HuH-7 (cell line): ENCODE results near the gene NOC4L.
A peak's percentile ranks its signal among the peaks of the same experiment; 100 is the strongest.
"Not testable (repeated sequence)": the region's sequence is repeated elsewhere in the genome, so short reads cannot be mapped to it uniquely, and the experiment has no call there.

Source experiments
- DNase-seq: peaks from one replicate; pipeline ENCODE4 v3.0.0; 2011; ENCODE audit warnings: low spot score

The NOC4L gene

DNA sequence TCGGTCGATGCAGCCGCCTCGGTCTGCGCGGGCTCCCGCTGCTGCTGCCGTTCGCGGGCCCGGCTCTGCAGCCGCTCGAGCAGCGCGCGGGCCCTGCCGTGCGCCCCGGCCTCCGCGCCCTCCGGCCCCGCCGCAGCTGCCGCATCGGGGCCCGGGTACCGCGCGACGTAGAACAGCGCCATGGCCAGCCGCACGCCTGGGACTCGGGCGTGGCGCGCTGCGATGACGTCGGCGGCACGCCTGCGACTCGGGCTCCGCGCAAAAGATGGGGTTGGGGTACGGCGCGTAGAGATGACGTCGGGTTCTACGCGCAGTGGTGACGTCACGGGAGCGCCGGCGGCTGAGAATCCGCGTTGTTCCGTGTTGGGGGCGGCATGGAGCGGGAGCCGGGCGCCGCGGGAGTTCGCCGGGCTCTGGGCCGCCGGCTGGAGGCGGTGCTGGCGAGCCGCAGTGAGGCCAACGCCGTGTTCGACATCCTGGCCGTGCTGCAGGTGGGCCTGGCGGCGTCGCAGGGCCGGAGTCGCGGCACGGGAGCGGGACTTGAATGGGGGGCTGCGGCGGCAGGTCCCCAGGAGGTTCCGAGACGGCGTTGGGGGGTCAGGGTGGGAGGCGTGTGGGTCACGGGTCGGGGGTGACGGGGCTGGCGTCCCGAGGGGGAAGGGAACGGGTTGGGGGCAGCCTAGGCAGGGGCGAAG lies at the start of gene NOC4L, which contains the start of gene DDX51:
TSS of gene NOC4L (plus strand) at position 343 of the 695 bp plus-strand sequence. CDS start at position 375, 32 bp downstream.
TSS of gene DDX51 (minus strand) at position 205 of the 695 bp plus-strand sequence. CDS start at position 182, 23 bp downstream.
- peak; percentile 97 for DNase-seq

- DNase-seq, result no peak
Observed at GRCh38 chr12:132095520-132096409, 48.5 kb upstream of the NOC4L start.

GRCh38 chr12:132099739-132100138 lies 44.5 kb upstream of the NOC4L start:
- no peak for DNase-seq

DNA sequence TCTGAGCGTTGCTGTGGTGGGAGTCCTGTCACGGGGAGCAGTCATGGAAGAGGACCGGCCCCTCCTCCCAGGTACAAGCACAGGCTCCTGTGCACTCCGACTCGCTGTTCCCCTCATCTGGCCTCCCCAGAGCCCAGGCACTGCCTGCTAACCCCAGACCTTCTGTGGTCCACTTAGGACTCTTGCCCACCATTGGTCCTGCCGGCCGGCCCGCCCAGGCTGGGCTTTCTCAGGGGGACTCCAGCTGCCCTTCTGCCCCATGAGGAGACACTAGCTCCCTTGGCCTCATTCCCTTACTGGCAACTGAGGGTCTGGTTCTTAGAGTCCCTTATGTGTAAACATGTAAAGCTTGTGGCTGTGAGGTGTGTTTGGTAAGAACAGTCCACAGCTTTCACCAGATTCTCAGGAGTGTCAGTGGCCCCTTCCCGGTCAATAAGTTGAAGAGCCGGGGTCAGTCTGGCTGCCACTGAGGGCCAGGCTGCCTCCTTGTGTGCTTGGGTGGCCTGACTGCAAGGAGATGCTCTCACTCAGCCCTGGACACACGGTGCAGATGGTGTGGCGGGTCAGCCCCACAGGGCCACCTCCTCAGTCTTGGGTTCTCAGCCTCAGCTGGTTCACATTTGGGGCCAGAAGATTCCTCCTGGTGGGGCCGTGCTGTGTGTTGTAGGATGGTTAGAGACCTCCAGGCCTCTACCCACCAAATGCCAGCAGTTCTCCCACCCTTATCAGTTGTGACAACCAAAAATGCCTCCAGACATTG lies 43.8 kb upstream of the NOC4L start:
- DNase-seq, result no peak

- DNase-seq, result no peak
Observed at GRCh38 chr12:132102297-132102696, 42.0 kb upstream of the NOC4L start.

- DNase-seq, result not testable (repeated sequence)
Observed at GRCh38 chr12:132103072-132103471, 41.2 kb upstream of the NOC4L start.

- no peak for DNase-seq
Observed at GRCh38 chr12:132103542-132104308, 40.5 kb upstream of the NOC4L start.

GRCh38 chr12:132105467-132105866 lies 38.8 kb upstream of the NOC4L start:
- DNase-seq, result no peak

DNA sequence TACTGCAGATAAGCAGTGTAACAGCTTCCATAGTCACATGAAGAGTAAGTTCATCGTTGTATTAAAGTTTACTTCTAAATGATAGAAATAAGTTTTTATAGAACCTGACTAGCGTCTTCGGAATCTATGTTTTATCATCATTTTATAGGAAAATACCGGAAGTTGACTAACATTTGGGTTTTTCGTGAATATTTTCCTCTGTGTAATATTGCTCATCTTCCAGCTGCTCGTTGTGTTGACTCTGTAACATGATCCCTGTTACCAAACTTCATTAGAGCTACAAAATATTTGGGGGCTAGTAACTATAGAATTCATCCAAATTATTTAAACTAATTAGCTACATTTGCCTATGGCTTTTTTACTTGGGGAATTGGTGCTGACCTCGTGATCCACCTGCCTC lies 37.3 kb upstream of the NOC4L start:
- DNase-seq, result no peak

DNA sequence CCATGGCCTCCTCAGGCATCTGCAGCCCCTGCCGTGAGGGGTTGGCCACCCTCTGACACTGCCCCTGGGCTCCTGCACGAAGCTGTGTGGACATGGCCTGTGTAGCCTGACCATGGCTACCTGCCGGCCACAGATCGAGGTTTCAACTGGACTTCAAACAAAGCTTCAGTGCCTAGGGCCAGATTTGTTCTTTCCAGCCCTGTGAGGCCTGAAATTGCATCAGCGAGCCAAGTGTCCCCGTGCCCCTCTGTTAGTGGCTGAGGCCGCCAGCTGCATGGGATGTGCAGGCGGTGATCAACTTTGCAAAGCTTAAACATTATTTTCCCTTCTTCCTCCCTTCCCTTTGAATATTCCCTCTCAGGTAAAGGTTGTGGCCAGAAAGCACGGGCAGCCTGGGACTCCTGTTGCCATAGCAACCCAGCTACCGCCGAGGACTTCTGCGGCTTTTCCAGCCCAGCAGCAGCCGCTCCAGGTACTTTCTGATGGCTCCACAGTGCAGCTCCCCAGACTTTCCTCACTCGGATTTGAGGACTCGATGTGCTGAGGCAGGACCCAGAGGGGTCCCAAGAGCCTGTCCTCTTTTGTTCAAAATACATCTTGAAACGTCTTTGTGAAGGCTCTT lies 35.9 kb upstream of the NOC4L start:
- DNase-seq, result no peak

- no peak for DNase-seq
Observed at GRCh38 chr12:132109741-132110140, 34.5 kb upstream of the NOC4L start.

DNA sequence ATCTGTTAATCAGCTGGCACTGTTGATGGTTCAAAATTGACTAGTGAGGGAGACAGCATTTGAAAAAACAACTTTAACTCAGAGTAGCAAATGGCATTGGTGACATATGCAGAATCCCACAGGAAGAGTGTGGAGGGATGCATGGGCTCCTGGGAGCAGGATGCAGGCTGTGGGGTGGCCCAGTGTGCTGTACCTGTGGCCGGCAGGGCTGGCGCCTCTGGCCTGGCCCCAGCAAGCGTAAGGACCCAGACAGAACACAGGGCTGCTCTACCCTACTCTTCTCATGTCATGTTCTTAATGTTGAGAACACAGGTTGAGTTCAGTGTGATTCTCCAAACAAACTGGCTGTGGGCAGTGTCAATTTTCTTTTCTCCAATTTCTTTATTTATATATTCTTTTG lies 33.6 kb upstream of the NOC4L start:
- DNase-seq, result no peak

DNA sequence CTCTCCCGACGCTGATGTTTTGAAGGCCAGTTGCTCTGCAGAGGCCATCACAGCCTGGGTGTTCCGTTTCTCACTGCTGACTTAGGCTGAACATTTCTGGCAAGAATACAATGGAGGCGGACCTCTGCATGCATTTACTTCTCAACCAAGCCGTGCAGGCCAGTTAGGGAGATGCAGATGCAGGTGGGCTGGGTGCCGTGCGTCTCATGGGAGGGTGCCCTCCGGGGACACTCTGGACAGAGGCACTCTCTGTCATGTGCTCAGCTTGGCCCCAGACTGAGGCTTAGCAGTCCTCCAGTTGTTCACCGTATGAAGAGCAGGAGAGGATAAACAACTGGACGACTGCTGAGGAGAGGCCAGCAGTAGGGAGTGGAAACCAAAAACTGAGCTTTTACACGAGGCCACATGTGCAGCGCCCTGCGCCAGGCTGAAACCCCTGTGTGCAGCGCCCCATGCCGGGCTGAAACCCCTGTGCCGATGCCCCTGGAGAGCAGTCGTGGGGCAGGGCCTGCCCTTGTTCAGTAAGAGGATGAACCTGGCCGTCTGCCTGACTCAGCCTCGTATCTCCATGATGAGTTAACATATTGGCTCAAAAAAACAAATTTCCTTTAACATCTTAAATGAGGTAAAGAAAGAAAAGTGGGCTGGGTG lies 32.5 kb upstream of the NOC4L start:
- no peak for DNase-seq

GRCh38 chr12:132114667-132115066 lies 29.6 kb upstream of the NOC4L start:
- DNase-seq, result no peak

- DNase-seq, result no peak
Observed at GRCh38 chr12:132115500-132115899, 28.8 kb upstream of the NOC4L start.

DNA sequence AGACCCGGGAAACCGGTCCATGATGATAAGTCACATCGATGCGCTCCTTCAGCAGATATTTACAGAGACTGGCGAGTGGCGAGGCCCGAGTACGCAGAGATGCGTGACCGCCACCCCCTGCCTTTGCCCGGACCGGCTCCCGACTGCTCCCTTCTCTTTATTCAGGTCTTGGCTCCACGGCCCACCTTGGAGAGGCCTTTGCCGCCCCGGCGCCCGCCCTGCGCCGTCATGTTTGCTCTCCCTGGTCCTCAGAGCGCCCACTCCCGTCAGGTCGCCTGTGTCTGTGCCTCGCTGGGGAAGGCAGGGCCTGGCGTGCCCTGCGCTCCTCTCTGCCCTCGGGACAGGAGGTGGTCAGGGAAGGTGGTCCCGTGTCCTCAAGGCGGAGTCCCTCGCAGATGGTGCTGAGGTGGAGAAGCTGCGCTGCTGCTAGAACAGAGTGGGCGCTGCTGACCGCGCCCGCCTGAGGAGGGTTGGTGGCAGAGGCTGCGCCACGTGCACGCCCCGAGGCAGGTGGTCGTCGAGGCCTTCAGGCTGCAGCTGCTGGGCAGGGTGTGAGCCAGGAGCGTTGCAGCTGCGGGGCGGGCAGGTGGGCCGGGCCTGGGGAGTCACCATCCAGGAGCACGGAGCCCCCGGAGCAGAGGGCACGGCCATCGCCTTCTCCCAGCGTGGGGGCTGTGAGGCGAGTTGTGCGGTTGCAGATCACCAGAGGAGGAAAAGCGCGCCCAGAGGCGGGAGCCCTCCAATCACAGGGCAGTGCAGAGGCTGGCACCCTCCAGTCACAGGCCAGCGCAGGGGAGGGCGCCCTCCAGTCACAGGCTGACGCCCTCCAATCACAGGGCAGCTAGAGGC lies 27.3 kb upstream of the NOC4L start:
- DNase-seq, result no peak

DNA sequence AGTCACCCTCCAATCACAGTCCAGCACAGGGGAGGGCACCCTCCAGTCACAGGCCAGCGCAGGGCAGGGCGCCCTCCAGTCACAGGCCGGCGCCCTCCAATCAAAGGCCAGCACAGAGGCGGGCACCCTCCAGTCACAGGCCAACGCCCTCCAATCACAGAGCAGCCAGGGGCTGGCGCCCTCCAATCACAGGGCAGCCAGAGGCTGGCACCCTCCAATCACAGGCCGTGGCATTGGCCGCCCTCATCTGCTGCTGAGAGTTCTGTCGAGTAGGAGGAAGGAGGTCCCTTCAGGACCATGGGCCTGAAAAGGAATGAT lies 26.7 kb upstream of the NOC4L start:
- no peak for DNase-seq

- DNase-seq, result no peak
Observed at GRCh38 chr12:132118876-132119275, 25.4 kb upstream of the NOC4L start.

GRCh38 chr12:132121283-132121682 lies 23.0 kb upstream of the NOC4L start:
- no peak for DNase-seq
